Upper lobe of left lung (tissue), 6 donors: Measurements from ENCODE around the gene EPHB3. TPM values are rescaled to one million over a fixed set of nuclear protein-coding genes. Genes with fewer than 3 reads are reported as not detected.

Experiments
- ATAC-seq, 2 donors: fragments of 200-7000 bp; cut with Tn5 transposase; one replicate each; pipeline ENCODE4 v1.9.1; 2022; ENCODE audit warnings: mild to moderate bottlenecking in 2 of 2, moderate library complexity in 2 of 2; ENCODE audit not compliant: low FRiP score in 2 of 2
- DNase-seq, 2 donors: peaks; one replicate each; pipeline ENCODE4 v3.0.0-alpha.2; 2019 to 2020
- H3K27ac ChIP-seq, 4 donors: fragments of 200-600 bp; sonication (generic); one replicate each; pipeline ENCODE4 v1.5.1; 2016 to 2019
- H3K27me3 ChIP-seq, 4 donors: fragments of 200-600 bp; sonication (generic); one replicate each; pipeline ENCODE4 v1.5.1; 2017 to 2019
- H3K36me3 ChIP-seq, 4 donors: fragments of 200-600 bp; sonication (generic); one replicate each; pipeline ENCODE4 v1.5.1; 2016 to 2019
- H3K4me1 ChIP-seq, 4 donors: fragments of 200-600 bp; sonication (generic); one replicate each; pipeline ENCODE4 v1.5.1; 2018 to 2019
- H3K4me3 ChIP-seq, 4 donors: fragments of 200-600 bp; sonication (generic); one replicate each; pipeline ENCODE4 v1.5.1; 2017 to 2019; ENCODE audit warnings: mild to moderate bottlenecking in 2 of 4, moderate library complexity in 1 of 4
- H3K9me3 ChIP-seq, 4 donors: fragments of 200-600 bp; sonication (generic); one replicate each; pipeline ENCODE4 v1.5.1; 2018 to 2019
- CTCF ChIP-seq, 6 experiments: fragments of 450-650 bp in 4 of 6; fragments of 200-600 bp in 2 of 6; sonication (generic) in 2 of 6; IDR thresholded peaks; one replicate each; pipeline ENCODE4 v1.5.1; 2016 to 2019; ENCODE audit warnings: antibody characterized with exemption in 6 of 6
- EP300 ChIP-seq, 4 donors: sonication (generic); formaldehyde crosslinking; IDR thresholded peaks; one replicate each; pipeline ENCODE4 v1.5.1; 2017; ENCODE audit warnings: antibody characterized with exemption in 4 of 4, control low read depth in 2 of 4
- POLR2A ChIP-seq, 4 donors: fragments of 450-650 bp; IDR thresholded peaks; one replicate each; pipeline ENCODE4 v1.5.1; 2016 to 2017; ENCODE audit warnings: antibody characterized with exemption in 4 of 4, mild to moderate bottlenecking in 2 of 4
- POLR2AphosphoS5 ChIP-seq, 2 donors: sonication (generic); formaldehyde crosslinking; IDR thresholded peaks; one replicate each; pipeline ENCODE4 v1.5.1; 2017; ENCODE audit warnings: antibody characterized with exemption in 2 of 2
- WGBS, 2 donors: methylation state at CpG; one replicate each; pipeline ENCODE4 v1.1.5; 2017 to 2018; 5-methylcytosine and 5-hydroxymethylcytosine counted together
- total RNA-seq, 6 donors: library from RNA; depleted of rRNA in 4 of 6; stranded (reverse); fragments of >200 nt in 4 of 6; gene quantifications; one replicate each; pipeline versions ENCODE4 v1.1.0 to v1.2.1, GENCODE V29; 2016 to 2021
- donor health status: DM: no; HTN: no; CAD: no; lungs with moderate emphysema.
- donor health status: DM: no; HTN: yes; CAD: no; lungs with severe emphysema.

The EPHB3 gene
- total RNA-seq, 6 donors from 2014 or later: 3.1 to 10.0 (median 7.2) TPM

DNA sequence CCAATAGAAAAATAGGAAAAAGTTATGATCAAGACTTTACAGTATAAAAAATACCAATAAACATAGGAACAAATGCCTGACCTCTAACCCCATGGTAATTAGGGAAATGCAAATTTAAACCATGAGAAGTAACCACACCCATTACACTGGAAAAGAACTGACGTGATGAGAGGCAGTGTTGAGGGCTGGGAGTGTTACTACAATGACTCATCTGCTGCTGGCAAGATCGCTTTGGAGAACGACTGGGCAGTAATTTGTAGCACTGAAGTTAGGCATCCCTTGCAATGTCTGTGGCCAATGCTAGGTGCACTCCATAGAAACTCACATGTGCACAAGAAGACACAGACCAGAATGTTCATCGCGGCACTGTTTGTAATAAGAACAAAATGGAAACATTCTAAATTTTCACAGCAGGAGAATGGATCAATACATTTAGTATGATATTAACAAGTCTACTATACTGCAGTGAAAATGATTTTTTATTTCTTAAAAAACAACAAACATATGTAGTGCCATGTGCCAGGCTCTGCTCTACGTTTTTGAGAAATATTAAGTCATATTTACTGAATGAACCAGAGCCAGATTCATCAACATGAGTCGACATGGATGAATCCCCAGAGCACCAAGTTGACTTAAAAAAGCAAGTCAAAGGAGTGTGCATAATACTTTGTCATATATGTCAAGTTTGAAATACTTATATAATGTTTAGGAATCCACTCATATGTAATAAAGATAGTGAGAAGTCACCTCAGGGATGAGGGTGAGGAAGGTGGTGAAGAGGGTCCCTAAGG, 37.6 kb upstream of the EPHB3 start:
- TF ChIP-seq POLR2AphosphoS5 (IDR thresholded peaks at IDR 0.05) (peak in 1 of 2 donors; percentile 58), CTCF (IDR thresholded peaks at IDR 0.05) (no peak)
- Histone ChIP-seq H3K36me3 (no peaks in the 10 kb centered on the region), H3K27me3 (peaks cover 0 to 14% (median 0%) of the 10 kb centered on the region in 4 donors), H3K27ac (no peak overlapping the region), H3K4me1 (peaks cover 11 to 24% (median 18%) of the 10 kb centered on the region in 4 donors), H3K4me3 (no peak overlapping the region), H3K9me3 (no peaks in the 10 kb centered on the region)
- DNase-seq (peak in 1 of 2 donors; percentile 65), ATAC-seq (peak; percentile 74 to 81)
- WGBS, 2 donors: 40 to 60% methylated on average over 7 of the region's 7 CpGs

GRCh38 chr3:184524981-184525336, 36.6 kb upstream of the EPHB3 start:
- H3K9me3 ChIP-seq: no peaks in the 10 kb centered on the region
- ATAC-seq (peak; percentile 65 to 77), DNase-seq (no peak)
- TF ChIP-seq POLR2AphosphoS5 (IDR thresholded peaks at IDR 0.05) (no peak), CTCF (IDR thresholded peaks at IDR 0.05) (no peak), POLR2A (IDR thresholded peaks at IDR 0.05) (no peak), EP300 (IDR thresholded peaks at IDR 0.05) (no peak)
- WGBS, 2 donors: 2 to 7% methylated on average over 4 to 7 of the region's 7 CpGs
- no peaks in the 10 kb centered on the region for H3K36me3 ChIP-seq
- H3K4me3 ChIP-seq: peak overlapping the region in 3 of 4 donors; percentile 49 to 55 (median 54)
- H3K4me1 ChIP-seq: peaks cover 11 to 24% (median 18%) of the 10 kb centered on the region in 4 donors
- H3K27me3 ChIP-seq: peaks cover 0 to 14% (median 0%) of the 10 kb centered on the region in 4 donors
- H3K27ac ChIP-seq: peak overlapping the region in 2 of 4 donors; percentile 73 to 83

DNA sequence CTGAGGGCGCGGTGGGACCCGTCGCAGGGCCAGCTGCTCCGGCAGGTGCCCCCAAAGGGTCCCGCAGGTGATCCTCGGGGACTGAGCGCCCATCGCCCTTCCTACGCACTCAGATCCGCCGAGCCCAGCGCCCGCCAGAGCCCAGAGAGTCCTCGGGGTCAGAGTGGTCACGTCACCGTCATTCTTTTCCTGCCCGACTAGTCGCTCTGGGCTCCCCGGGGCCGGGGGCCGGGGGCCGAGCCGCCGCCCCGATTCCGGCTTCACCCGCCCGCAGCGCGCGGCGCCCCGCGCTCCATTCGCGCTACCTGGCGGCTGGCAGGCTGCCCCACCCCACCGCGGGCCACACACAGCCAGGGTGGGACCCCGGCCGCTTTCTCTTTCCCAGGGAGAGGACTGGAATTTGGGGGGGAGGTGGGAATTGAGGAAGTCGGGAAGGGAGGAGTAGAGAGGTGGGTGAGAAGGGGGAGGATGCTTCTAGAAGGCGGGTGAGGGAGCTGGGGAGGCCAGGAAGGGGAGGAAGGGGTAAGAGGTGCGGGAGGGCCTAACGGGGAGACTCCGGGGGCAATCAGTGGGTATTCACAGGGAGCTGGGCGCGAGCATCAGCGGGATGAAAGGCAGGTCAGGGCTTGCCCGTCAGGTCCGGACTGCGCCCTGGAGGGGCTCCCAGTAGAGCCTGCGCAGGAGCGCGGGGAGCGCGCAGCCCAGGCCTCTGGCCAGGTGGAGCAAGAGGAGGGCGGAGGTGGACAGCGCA, 36.1 kb upstream of the EPHB3 start:
- H3K27me3 ChIP-seq: peaks cover 0 to 14% (median 0%) of the 10 kb centered on the region in 4 donors
- WGBS, 2 donors: 5 to 19% methylated on average over 16 to 47 of the region's 60 CpGs

GRCh38 chr3:184526088-184526433, 35.5 kb upstream of the EPHB3 start:
- peak overlapping the region in 2 of 4 donors; percentile 49 to 55 for H3K4me3 ChIP-seq
- no peaks in the 10 kb centered on the region for H3K36me3 ChIP-seq
- H3K27me3 ChIP-seq: peaks cover 0 to 14% (median 0%) of the 10 kb centered on the region in 4 donors
- WGBS, 2 donors: 28 to 53% methylated on average over 7 to 12 of the region's 12 CpGs
- ATAC-seq (no peak), DNase-seq (no peak)
- no peak for TF ChIP-seq POLR2A (IDR thresholded peaks at IDR 0.05)
- no peak for TF ChIP-seq POLR2AphosphoS5 (IDR thresholded peaks at IDR 0.05)
- TF ChIP-seq CTCF (IDR thresholded peaks at IDR 0.05): no peak
- TF ChIP-seq EP300 (IDR thresholded peaks at IDR 0.05): no peak
- H3K27ac ChIP-seq: peak overlapping the region in 2 of 4 donors; percentile 73 to 83
- H3K4me1 ChIP-seq: peaks cover 11 to 24% (median 18%) of the 10 kb centered on the region in 4 donors
- H3K9me3 ChIP-seq: no peaks in the 10 kb centered on the region

More for the DNA sequence above, 36.1 kb upstream of the EPHB3 start:
- peak in 1 of 2 donors; percentile 88 for DNase-seq
- Histone ChIP-seq H3K9me3 (no peaks in the 10 kb centered on the region), H3K4me1 (peaks cover 11 to 24% (median 18%) of the 10 kb centered on the region in 4 donors), H3K36me3 (no peaks in the 10 kb centered on the region), H3K27ac (peak overlapping the region in 2 of 4 donors; percentile 73 to 83), H3K4me3 (peak overlapping the region; percentile 3 to 55 (median 52))
- TF ChIP-seq EP300 (IDR thresholded peaks at IDR 0.05) (no peak), POLR2A (IDR thresholded peaks at IDR 0.05) (no peak), CTCF (IDR thresholded peaks at IDR 0.05) (no peak), POLR2AphosphoS5 (IDR thresholded peaks at IDR 0.05) (no peak)
- peak; percentile 56 to 59 for ATAC-seq
